ENCODE measurements around the gene MBP. TPM values are rescaled to one million over a fixed set of nuclear protein-coding genes. Genes with fewer than 3 reads are reported as not detected.

MBP gene
- total and polyA plus RNA-seq, 2 of the 4 experiments (the other 2 are of a cell fraction) = 0.72 to 0.90 TPM

DNA sequence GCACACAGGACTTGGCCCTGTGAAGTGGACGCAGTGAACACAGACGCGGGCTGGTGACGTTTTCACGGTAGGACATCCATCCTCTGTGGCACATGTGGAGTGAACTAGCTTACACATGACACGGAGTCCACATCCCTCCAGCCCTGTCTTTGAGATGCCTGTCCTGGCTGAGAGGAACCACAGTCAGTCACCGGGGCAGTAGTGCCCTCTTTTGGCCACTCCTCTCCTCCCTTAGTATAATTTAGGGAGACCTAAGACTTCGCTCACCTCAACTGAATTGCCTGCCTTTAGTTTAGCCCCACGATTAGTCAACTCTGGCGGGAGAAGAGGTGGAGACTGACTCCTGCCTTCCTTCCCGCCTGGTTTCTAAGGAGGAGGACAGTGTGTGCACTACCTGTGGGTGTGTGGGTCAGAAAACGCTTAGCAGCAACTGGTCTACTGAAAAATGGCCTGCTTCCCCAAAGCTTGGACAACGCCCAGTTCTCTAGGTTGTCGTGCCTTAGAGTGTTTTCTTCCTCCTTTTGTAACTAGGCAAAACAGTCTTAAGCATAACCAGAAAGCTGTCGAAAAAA lies 70.6 kb downstream of the MBP start:
- Histone ChIP-seq H3K9me1 (ENCODE audit: insufficient read depth, low read length) (peaks cover 26% of the 10 kb centered on the region), H4K20me1 (ENCODE audit: insufficient read depth, low read length) (no peaks in the 10 kb centered on the region), H3K9me3 (ENCODE audit: control insufficient read depth, insufficient read depth, low read length) (no peaks in the 10 kb centered on the region), H3K23ac (ENCODE audit: low read depth, low read length) (peak overlapping the region; percentile 21; the same call in 1 of the 2 replicates), H3K4ac (ENCODE audit: low read depth, low read length) (peak overlapping the region; percentile 88), H3K4me2 (ENCODE audit: low read depth, low read length) (no peak overlapping the region), H3K27ac (ENCODE audit: insufficient read depth, low read length) (peak overlapping the region; percentile 67; the same call in 1 of the 2 replicates), H3K27me3 (ENCODE audit: control insufficient read depth, insufficient read depth, low read length) (no peaks in the 10 kb centered on the region), H3K4me3 (ENCODE audit: insufficient read depth, low read depth, low read length) (no peak overlapping the region), H3K9ac (ENCODE audit: low read depth, low read length) (no peak overlapping the region), H2AK9ac (replicated peaks; ENCODE audit: low read depth, low read length, poor library complexity) (no peak overlapping the region), H3K56ac (ENCODE audit: extremely low read depth, insufficient read depth, low read length) (no peak overlapping the region), H2BK15ac (ENCODE audit: low read depth, low read length) (peak overlapping the region; percentile 45; the same call in 2 of the 3 replicates), H2AK5ac (ENCODE audit: low read depth, low read length) (peak overlapping the region; percentile 60), H3K79me1 (ENCODE audit: low read depth in 1 of 2, low read length in 2 of 2) (peaks cover 0 to 6% of the 10 kb centered on the region in 2 experiments; a peak in 2 of 4 replicates), H4K8ac (ENCODE audit: low read depth in 2 of 2, low read length in 2 of 2) (peak overlapping the region; percentile 37 to 57; a peak in 3 of 4 replicates), H4K91ac (ENCODE audit: insufficient read depth, low read depth, low read length) (peak overlapping the region; percentile 75), H2AFZ (replicated peaks; ENCODE audit: low read length, poor library complexity) (peak overlapping the region; percentile 56), H2BK5ac (ENCODE audit: low read depth, low read length, poor library complexity, severe bottlenecking) (peak overlapping the region; percentile 75), H3K14ac (replicated peaks; ENCODE audit: low read depth, low read length) (peak overlapping the region; percentile 41), H3K4me1 (ENCODE audit: control insufficient read depth, insufficient read depth, low read length) (peaks cover 28% of the 10 kb centered on the region), H3K36me3 (ENCODE audit: control insufficient read depth, insufficient read depth, low read length) (no peaks in the 10 kb centered on the region), H3K18ac (ENCODE audit: low read depth, low read length) (peak overlapping the region; percentile 81), H4K5ac (ENCODE audit: low read depth, low read length) (peak overlapping the region; percentile 59), H2BK120ac (ENCODE audit: low read depth, low read length) (peak overlapping the region; percentile 66), H2BK20ac (ENCODE audit: low read depth, low read length) (peak overlapping the region; percentile 58)
- POLR2A ChIA-PET (ENCODE audit: unreplicated experiment) = no interaction called here
- in situ Hi-C loops (cut with MboI; ENCODE audit: low sequenced_read_pairs) (no loop called here), dilution Hi-C loops (cut with HindIII; ENCODE audit: low sequenced_read_pairs, unreplicated experiment) (no loop called here), intact Hi-C loops (cut with micrococcal nuclease) (no loop called here)
- no peak for TF ChIP-seq CEBPB (IDR thresholded peaks at IDR 0.05; ENCODE audit: low read depth, low read length)
- TF ChIP-seq SMC3 (IDR thresholded peaks at IDR 0.05; ENCODE audit: low read depth, low read length) = no peak
- no peak for TF ChIP-seq RCOR1 (IDR thresholded peaks at IDR 0.05; ENCODE audit: insufficient replicate concordance, low read length)
- no peak for TF ChIP-seq MXI1 (IDR thresholded peaks at IDR 0.05; ENCODE audit: borderline replicate concordance, low read depth, low read length)
- TF ChIP-seq, protein P1, sequence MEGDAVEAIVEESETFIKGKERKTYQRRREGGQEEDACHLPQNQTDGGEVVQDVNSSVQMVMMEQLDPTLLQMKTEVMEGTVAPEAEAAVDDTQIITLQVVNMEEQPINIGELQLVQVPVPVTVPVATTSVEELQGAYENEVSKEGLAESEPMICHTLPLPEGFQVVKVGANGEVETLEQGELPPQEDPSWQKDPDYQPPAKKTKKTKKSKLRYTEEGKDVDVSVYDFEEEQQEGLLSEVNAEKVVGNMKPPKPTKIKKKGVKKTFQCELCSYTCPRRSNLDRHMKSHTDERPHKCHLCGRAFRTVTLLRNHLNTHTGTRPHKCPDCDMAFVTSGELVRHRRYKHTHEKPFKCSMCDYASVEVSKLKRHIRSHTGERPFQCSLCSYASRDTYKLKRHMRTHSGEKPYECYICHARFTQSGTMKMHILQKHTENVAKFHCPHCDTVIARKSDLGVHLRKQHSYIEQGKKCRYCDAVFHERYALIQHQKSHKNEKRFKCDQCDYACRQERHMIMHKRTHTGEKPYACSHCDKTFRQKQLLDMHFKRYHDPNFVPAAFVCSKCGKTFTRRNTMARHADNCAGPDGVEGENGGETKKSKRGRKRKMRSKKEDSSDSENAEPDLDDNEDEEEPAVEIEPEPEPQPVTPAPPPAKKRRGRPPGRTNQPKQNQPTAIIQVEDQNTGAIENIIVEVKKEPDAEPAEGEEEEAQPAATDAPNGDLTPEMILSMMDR (conservative IDR thresholded peaks at IDR 0.05; ENCODE audit: low read depth, low read length) = no peak
- TF ChIP-seq RFX5 (IDR thresholded peaks at IDR 0.05; ENCODE audit: low read depth, low read length) = no peak
- no peak for TF ChIP-seq NFE2L2 (IDR thresholded peaks at IDR 0.05; ENCODE audit: low read depth, low read length)
- TF ChIP-seq RAD21 (IDR thresholded peaks at IDR 0.05; ENCODE audit: low read length) = no peak
- no peak for TF ChIP-seq MAZ (IDR thresholded peaks at IDR 0.05; ENCODE audit: borderline replicate concordance, low read depth, low read length)
- TF ChIP-seq, protein P2, sequence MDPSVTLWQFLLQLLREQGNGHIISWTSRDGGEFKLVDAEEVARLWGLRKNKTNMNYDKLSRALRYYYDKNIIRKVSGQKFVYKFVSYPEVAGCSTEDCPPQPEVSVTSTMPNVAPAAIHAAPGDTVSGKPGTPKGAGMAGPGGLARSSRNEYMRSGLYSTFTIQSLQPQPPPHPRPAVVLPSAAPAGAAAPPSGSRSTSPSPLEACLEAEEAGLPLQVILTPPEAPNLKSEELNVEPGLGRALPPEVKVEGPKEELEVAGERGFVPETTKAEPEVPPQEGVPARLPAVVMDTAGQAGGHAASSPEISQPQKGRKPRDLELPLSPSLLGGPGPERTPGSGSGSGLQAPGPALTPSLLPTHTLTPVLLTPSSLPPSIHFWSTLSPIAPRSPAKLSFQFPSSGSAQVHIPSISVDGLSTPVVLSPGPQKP (IDR thresholded peaks at IDR 0.05; ENCODE audit: borderline replicate concordance, low read depth, low read length) = no peak
- no peak for TF ChIP-seq MAFK (IDR thresholded peaks at IDR 0.05; ENCODE audit: low read depth, low read length)
- no peak for TF ChIP-seq CHD1 (IDR thresholded peaks at IDR 0.05; ENCODE audit: low read depth, low read length)
- TF ChIP-seq, protein P3, sequence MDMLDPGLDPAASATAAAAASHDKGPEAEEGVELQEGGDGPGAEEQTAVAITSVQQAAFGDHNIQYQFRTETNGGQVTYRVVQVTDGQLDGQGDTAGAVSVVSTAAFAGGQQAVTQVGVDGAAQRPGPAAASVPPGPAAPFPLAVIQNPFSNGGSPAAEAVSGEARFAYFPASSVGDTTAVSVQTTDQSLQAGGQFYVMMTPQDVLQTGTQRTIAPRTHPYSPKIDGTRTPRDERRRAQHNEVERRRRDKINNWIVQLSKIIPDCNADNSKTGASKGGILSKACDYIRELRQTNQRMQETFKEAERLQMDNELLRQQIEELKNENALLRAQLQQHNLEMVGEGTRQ (IDR thresholded peaks at IDR 0.05; ENCODE audit: low read depth, low read length) = no peak
- TF ChIP-seq FOS (IDR thresholded peaks at IDR 0.05; ENCODE audit: low read depth, low read length) = no peak
- no peak for TF ChIP-seq POLR2A (IDR thresholded peaks at IDR 0.05; ENCODE audit: low read depth, low read length)
- no peak for TF ChIP-seq BHLHE40 (IDR thresholded peaks at IDR 0.05; ENCODE audit: low read depth, low read length)
- no peak for DNase-seq
- CTCF ChIA-PET = interaction anchor here (0.6 kb wide), 1 partner anchor 153 kb away, joined by 3 read pairs; no protein-coding TSS in a partner anchor
- BruUV-seq (replicated peaks) = no TSS peak
- no peak for ATAC-seq (ENCODE audit: low read depth)
- no CpG with 5 or more reads among the region's 15 CpGs for WGBS, 2 experiments (ENCODE audit: extremely low coverage in 2 of 2, insufficient read length in 1 of 2)

Measured in IMR-90 (cell line).